Common myeloid progenitor, CD34-positive (primary cell): ENCODE measurements around the gene CLEC16A.
A peak's percentile ranks its signal among the peaks of the same experiment; 100 is the strongest.

Experiments
- CTCF ChIA-PET: fragments of 350-600 bp; sonication (Branson Sonifier 250); formaldehyde crosslinking; loops from one replicate; lab custom pipeline; 2021; ENCODE audit warnings: antibody characterized with exemption; lab: Charles Lee
- POLR2A ChIA-PET: fragments of 350-600 bp; sonication (Branson Sonifier 250); formaldehyde crosslinking; loops from one replicate; lab custom pipeline; 2021; ENCODE audit warnings: antibody characterized with exemption; lab: Charles Lee
- DNase-seq, 3 donors: peaks; one replicate each; pipeline versions ENCODE4 v3.0.0 to v3.0.0-alpha.2; 2013
- H3K27ac ChIP-seq, 2 experiments: 1 replicate in 1 of 2; 2 replicates in 1 of 2; pipeline ENCODE4 v1.7.0; 2013; ENCODE audit warnings: inconsistent platforms in 2 of 2, low read length in 2 of 2, mild to moderate bottlenecking in 2 of 2, low read depth in 1 of 2, moderate library complexity in 1 of 2; ENCODE audit not compliant: severe bottlenecking in 2 of 2, insufficient read depth in 1 of 2, poor library complexity in 1 of 2
- H3K27me3 ChIP-seq, 5 experiments: replicated peaks in 2 of 5; 1 replicate in 3 of 5; 2 replicates in 2 of 5; pipeline versions ENCODE4 v1.6.1 to v1.7.0; 2013; ENCODE audit warnings: low read length in 4 of 5, mild to moderate bottlenecking in 2 of 5, moderate library complexity in 2 of 5, inconsistent platforms in 1 of 5; ENCODE audit not compliant: insufficient read depth in 5 of 5, control insufficient read depth in 4 of 5
- H3K36me3 ChIP-seq, 4 experiments: 1 replicate in 2 of 4; 2 replicates in 2 of 4; pipeline versions ENCODE4 v1.6.1 to v1.7.0; 2013; ENCODE audit warnings: low read length in 3 of 4, control low read depth in 1 of 4, mild to moderate bottlenecking in 1 of 4; ENCODE audit not compliant: control insufficient read depth in 4 of 4, insufficient read depth in 4 of 4
- H3K4me1 ChIP-seq, 4 experiments: 1 replicate in 3 of 4; 2 replicates in 1 of 4; pipeline versions ENCODE4 v1.6.1 to v1.7.1; 2013; ENCODE audit warnings: low read length in 3 of 4, mild to moderate bottlenecking in 3 of 4, control low read depth in 1 of 4, inconsistent platforms in 1 of 4, moderate library complexity in 1 of 4; ENCODE audit not compliant: control insufficient read depth in 4 of 4, insufficient read depth in 4 of 4; ENCODE audit errors: control extremely low read depth in 1 of 4
- H3K4me3 ChIP-seq, 7 experiments: 1 replicate in 4 of 7; 2 replicates in 3 of 7; pipeline versions ENCODE4 v1.5.1 to v1.7.0; 2013; ENCODE audit warnings: mild to moderate bottlenecking in 7 of 7, low read length in 6 of 7, moderate library complexity in 6 of 7, inconsistent platforms in 2 of 7, low read depth in 2 of 7, control low read depth in 1 of 7; ENCODE audit not compliant: insufficient read depth in 4 of 7, control insufficient read depth in 1 of 7; ENCODE audit errors: extremely low read depth in 1 of 7
- H3K9me3 ChIP-seq, 5 experiments: 1 replicate in 4 of 5; 2 replicates in 1 of 5; pipeline versions ENCODE4 v1.6.1 to v1.7.1; 2013; ENCODE audit warnings: low read length in 4 of 5, mild to moderate bottlenecking in 2 of 5, inconsistent platforms in 1 of 5, low read depth in 1 of 5, moderate library complexity in 1 of 5; ENCODE audit not compliant: control insufficient read depth in 4 of 5, insufficient read depth in 2 of 5; ENCODE audit errors: control extremely low read depth in 1 of 5
- WGBS: methylation state at CpG from one replicate; pipeline ENCODE4 v1.1.5; 2013; ENCODE audit not compliant: insufficient coverage; 5-methylcytosine and 5-hydroxymethylcytosine counted together

Gene CLEC16A

DNA sequence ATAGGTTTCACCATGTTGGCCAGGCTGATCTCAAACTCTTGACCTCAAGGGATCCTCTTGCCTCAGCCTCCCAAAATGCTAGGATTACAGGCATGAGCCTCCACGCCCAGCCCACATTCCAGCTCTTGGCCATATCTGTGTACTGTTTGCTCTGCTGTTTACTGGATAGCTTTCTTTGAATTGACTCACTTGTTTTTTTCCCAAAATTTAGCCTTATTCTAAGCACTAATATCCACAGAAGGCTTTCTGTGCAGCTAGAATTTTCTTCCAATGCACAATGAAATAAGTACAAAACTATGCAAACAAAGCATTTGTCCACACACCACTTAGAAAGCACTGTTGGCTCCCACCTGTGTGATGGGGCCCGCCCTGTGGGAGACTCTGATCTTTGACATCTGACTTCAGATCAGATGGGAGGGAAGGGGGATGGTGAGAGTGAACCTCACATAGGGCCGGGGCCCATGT lies 72.2 kb downstream of the CLEC16A start:
- H3K4me1 ChIP-seq, result no peaks in the 10 kb centered on the region
- 85% methylated on average over 2 of the region's 3 CpGs for WGBS
- DNase-seq, result no peak
- no peaks in the 10 kb centered on the region for H3K9me3 ChIP-seq
- peaks cover 7 to 20% (median 12%) of the 10 kb centered on the region in 4 experiments for H3K36me3 ChIP-seq
- no peaks in the 10 kb centered on the region for H3K27me3 ChIP-seq
- H3K4me3 ChIP-seq, result no peak overlapping the region
- CTCF ChIA-PET, result no interaction called here
- POLR2A ChIA-PET, result no interaction called here
- H3K27ac ChIP-seq, result no peak overlapping the region

DNA sequence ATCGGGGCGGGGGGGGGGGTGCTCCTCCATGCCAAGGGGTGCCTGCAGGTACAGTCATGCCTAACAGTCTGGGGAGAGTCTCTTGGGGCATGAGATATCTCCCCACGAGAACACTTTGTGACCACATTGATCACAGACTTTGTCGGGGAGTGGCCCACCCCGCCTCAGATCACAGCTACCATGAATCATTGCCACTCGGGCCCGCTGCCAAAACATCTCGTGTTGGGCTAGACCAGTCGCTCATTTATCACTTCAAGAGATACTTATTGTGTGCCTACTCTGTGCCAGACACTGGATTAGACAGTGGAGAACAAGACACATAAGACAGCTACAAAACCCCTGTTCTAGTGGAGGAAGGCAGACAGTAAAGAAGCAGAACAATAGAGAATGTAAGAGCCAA lies 72.6 kb downstream of the CLEC16A start:
- ChIA-PET POLR2A (no interaction called here), CTCF (no interaction called here)
- Histone ChIP-seq H3K27me3 (no peaks in the 10 kb centered on the region), H3K9me3 (no peaks in the 10 kb centered on the region), H3K4me3 (no peak overlapping the region), H3K36me3 (peaks cover 7 to 20% (median 11%) of the 10 kb centered on the region in 4 experiments), H3K4me1 (no peaks in the 10 kb centered on the region), H3K27ac (no peak overlapping the region)
- DNase-seq, result peak in 2 of 3 donors; percentile 7 to 21
- WGBS, result 78% methylated on average over 8 of the region's 9 CpGs

DNA sequence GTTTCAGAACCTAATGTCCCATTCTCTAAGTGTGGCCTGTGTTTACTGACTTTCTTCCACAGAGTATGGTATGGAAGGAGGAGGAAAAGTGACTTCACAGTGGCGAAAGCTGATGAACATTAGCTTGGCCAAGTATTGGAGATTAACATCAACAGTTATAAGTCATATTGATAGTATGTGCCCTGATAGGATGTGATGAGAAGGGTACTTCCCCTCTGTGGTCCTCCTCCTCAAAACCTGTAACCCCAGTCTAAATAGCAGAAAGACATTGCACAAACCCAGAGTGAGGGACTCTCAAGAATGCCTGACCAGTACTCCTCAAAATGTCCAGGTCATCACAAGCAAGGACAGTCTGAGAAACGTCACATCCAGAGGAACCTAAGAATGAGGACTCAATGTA lies 73.1 kb downstream of the CLEC16A start:
- no peaks in the 10 kb centered on the region for H3K4me1 ChIP-seq
- no peak overlapping the region for H3K4me3 ChIP-seq
- CTCF ChIA-PET, result no interaction called here
- no peak for DNase-seq
- H3K27ac ChIP-seq, result no peak overlapping the region
- 94% methylated on average over 2 of the region's 2 CpGs for WGBS
- POLR2A ChIA-PET, result no interaction called here
- no peaks in the 10 kb centered on the region for H3K27me3 ChIP-seq
- no peaks in the 10 kb centered on the region for H3K9me3 ChIP-seq
- peaks cover 7 to 20% (median 11%) of the 10 kb centered on the region in 4 experiments for H3K36me3 ChIP-seq

DNA sequence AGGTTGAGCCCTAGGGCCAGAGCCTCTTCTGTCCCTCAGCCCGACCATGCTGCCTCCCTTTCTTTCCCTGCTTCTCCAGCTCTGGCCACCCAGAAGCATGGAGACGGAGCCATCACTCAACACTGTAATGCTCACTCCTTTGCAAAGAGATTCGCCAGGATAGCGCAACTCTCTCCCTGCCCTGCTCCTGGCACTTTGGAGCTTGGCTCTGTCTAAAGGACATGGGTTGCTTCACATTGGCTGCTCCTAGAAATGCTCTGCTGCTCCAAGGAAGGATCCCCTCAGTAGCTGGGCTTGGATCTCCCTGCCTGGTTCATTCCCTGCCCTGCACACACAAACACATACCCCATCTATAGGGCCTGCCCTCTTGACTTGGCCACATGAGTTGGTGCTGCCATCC lies 76.0 kb downstream of the CLEC16A start:
- Histone ChIP-seq H3K27ac (no peak overlapping the region), H3K4me3 (no peak overlapping the region), H3K27me3 (no peaks in the 10 kb centered on the region), H3K4me1 (no peaks in the 10 kb centered on the region), H3K36me3 (peaks cover 17 to 34% (median 25%) of the 10 kb centered on the region in 4 experiments), H3K9me3 (peaks cover 0 to 10% (median 5%) of the 10 kb centered on the region in 5 experiments)
- POLR2A ChIA-PET, result no interaction called here
- 95% methylated on average over 4 of the region's 4 CpGs for WGBS
- no peak for DNase-seq
- CTCF ChIA-PET, result interaction anchor here (2.5 kb wide), 1 partner anchor 8 kb away, joined by 8 read pairs; no protein-coding TSS in a partner anchor

DNA sequence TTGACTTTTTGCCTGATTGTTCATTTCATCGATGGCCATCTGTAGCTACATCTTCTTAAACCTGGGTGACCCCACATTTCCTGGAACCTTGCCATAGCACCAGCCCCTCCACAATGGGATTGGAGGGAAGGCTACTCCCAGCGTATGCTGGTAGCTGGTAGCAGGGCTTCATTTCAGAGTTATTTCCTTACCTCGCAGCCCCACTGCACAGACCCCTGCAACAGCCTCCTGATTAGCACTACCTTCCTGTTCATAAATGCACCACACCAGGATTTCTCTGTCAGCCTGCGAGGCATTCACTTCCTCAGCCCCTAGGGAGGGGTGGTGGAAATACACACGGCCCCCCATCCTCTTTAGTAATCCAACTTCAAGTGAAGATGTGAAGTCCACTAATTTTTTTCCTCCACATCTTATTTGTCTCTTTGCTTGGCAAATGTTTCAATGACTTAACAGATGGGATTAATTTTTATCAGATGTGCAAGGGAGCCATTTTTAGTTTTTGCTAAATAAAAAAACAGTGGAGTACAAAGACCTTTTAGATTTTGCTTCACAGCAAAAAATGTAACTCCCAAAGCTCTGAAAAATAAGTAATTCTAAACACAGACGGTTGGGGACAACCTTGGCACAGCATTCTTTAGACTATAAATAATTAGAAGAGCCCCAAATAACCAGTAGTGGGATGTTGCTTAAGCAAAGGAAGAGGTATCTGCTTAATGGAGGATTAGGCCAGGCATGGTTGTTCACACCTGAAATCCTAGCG lies 76.6 kb downstream of the CLEC16A start:
- Histone ChIP-seq H3K4me3 (no peak overlapping the region), H3K27me3 (no peaks in the 10 kb centered on the region), H3K27ac (no peak overlapping the region), H3K9me3 (peaks cover 0 to 14% (median 11%) of the 10 kb centered on the region in 5 experiments), H3K36me3 (peaks cover 23 to 37% (median 28%) of the 10 kb centered on the region in 4 experiments), H3K4me1 (no peaks in the 10 kb centered on the region)
- DNase-seq, result peak in 1 of 3 donors; percentile 4
- whole genome bisulfite sequencing, result 96% methylated on average over 2 of the region's 7 CpGs
- POLR2A ChIA-PET, result no interaction called here
- CTCF ChIA-PET, result interaction anchor here (2.5 kb wide), 1 partner anchor 8 kb away, joined by 8 read pairs; no protein-coding TSS in a partner anchor

DNA sequence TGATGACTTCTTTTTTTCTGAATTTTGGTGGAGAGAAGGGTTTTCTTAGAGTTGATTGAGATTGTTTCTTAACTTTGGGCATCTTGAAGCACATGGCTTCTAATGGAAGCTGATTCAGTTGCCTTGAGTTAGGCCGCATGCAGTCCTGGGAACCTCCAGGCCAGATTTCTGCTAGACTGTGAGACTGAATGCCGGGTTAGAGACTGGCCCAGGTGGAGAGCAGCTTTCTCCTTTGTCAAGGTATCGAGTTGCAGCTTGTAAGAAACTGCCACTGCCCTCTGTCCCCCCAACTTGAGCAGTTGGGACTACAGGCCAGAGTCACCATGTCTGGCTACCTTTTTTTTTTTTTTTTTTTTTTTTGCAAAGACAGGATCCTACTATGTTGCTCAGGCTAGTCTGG lies 77.6 kb downstream of the CLEC16A start:
- no peak for DNase-seq
- Histone ChIP-seq H3K9me3 (peaks cover 4 to 25% (median 17%) of the 10 kb centered on the region in 5 experiments), H3K27me3 (no peaks in the 10 kb centered on the region), H3K4me3 (no peak overlapping the region), H3K36me3 (peaks cover 28 to 47% (median 34%) of the 10 kb centered on the region in 4 experiments), H3K27ac (no peak overlapping the region), H3K4me1 (no peaks in the 10 kb centered on the region)
- POLR2A ChIA-PET, result no interaction called here
- CTCF ChIA-PET, result no interaction called here
- 100% methylated on average over 2 of the region's 3 CpGs for WGBS
